Measurements from ENCODE around the gene EHF. TPM values are rescaled to one million over a fixed set of nuclear protein-coding genes. Genes with fewer than 3 reads are reported as not detected.

EHF gene
- total and polyA plus RNA-seq, 8 donors: 15.5 to 142 (median 44.4) TPM

- DNase-seq: no peak
- H3K4me1 ChIP-seq: peaks cover 23 to 37% (median 25%) of the 10 kb centered on the region in 4 donors
- TF ChIP-seq CTCF (IDR thresholded peaks at IDR 0.05): no peak
- no peak for TF ChIP-seq POLR2AphosphoS5 (IDR thresholded peaks at IDR 0.05)
- no peak for TF ChIP-seq POLR2A (IDR thresholded peaks at IDR 0.05)
- no peak for TF ChIP-seq EP300 (IDR thresholded peaks at IDR 0.05)
- no peaks in the 10 kb centered on the region for H3K27me3 ChIP-seq
- intact Hi-C loops (cut with DNase I; ENCODE audit: low total_unique reads): no loop called here
- WGBS, 5 donors: 88 to 98% (median 90%) methylated on average over 6 of the region's 6 CpGs
- H3K27ac ChIP-seq: no peak overlapping the region
- no peaks in the 10 kb centered on the region for H3K36me3 ChIP-seq
- H3K9me3 ChIP-seq: no peaks in the 10 kb centered on the region
- H3K4me3 ChIP-seq: no peak overlapping the region
These were observed 15.2 kb upstream of the EHF start for GRCh38 chr11:34605481-34606325.

- Histone ChIP-seq H3K27me3 (no peaks in the 10 kb centered on the region), H3K4me1 (peaks cover 15 to 29% (median 17%) of the 10 kb centered on the region in 4 donors), H3K9me3 (no peaks in the 10 kb centered on the region), H3K36me3 (no peaks in the 10 kb centered on the region), H3K4me3 (no peak overlapping the region), H3K27ac (no peak overlapping the region)
- WGBS, 5 donors: 42 to 63% (median 49%) methylated on average over 4 of the region's 4 CpGs
- no peak for TF ChIP-seq CTCF (IDR thresholded peaks at IDR 0.05)
- TF ChIP-seq POLR2AphosphoS5 (IDR thresholded peaks at IDR 0.05): no peak
- no peak for TF ChIP-seq EP300 (IDR thresholded peaks at IDR 0.05)
- no peak for TF ChIP-seq POLR2A (IDR thresholded peaks at IDR 0.05)
- intact Hi-C loops (cut with DNase I; ENCODE audit: low total_unique reads): no loop called here
- DNase-seq: no peak
These were observed 14.4 kb upstream of the EHF start for GRCh38 chr11:34606326-34607120.

GRCh38 chr11:34609187-34609751, 11.6 kb upstream of the EHF start:
- H3K9me3 ChIP-seq: no peaks in the 10 kb centered on the region
- H3K4me1 ChIP-seq: peaks cover 0 to 5% (median 2%) of the 10 kb centered on the region in 4 donors
- DNase-seq: no peak
- intact Hi-C loops (cut with DNase I; ENCODE audit: low total_unique reads): no loop called here
- no peaks in the 10 kb centered on the region for H3K27me3 ChIP-seq
- 82 to 89% (median 85%) methylated on average over 7 of the region's 7 CpGs for WGBS, 5 donors
- H3K27ac ChIP-seq: no peak overlapping the region
- no peaks in the 10 kb centered on the region for H3K36me3 ChIP-seq
- TF ChIP-seq EP300 (IDR thresholded peaks at IDR 0.05): no peak
- TF ChIP-seq POLR2AphosphoS5 (IDR thresholded peaks at IDR 0.05): no peak
- no peak for TF ChIP-seq CTCF (IDR thresholded peaks at IDR 0.05)
- TF ChIP-seq POLR2A (IDR thresholded peaks at IDR 0.05): no peak
- no peak overlapping the region for H3K4me3 ChIP-seq

GRCh38 chr11:34609850-34610249, 11.0 kb upstream of the EHF start:
- WGBS, 5 donors: 82 to 94% (median 87%) methylated on average over 7 of the region's 7 CpGs
- DNase-seq: no peak
- intact Hi-C loops (cut with DNase I; ENCODE audit: low total_unique reads): no loop called here

More at GRCh38 chr11:34609850-34610249, 11.0 kb upstream of the EHF start:
- no peak overlapping the region for H3K4me3 ChIP-seq
- no peaks in the 10 kb centered on the region for H3K36me3 ChIP-seq
- H3K27me3 ChIP-seq: no peaks in the 10 kb centered on the region
- no peaks in the 10 kb centered on the region for H3K9me3 ChIP-seq
- H3K27ac ChIP-seq: no peak overlapping the region
- peaks cover 0 to 11% (median 0%) of the 10 kb centered on the region in 4 donors for H3K4me1 ChIP-seq
- TF ChIP-seq EP300 (IDR thresholded peaks at IDR 0.05): no peak
- no peak for TF ChIP-seq CTCF (IDR thresholded peaks at IDR 0.05)
- TF ChIP-seq POLR2A (IDR thresholded peaks at IDR 0.05): no peak
- TF ChIP-seq POLR2AphosphoS5 (IDR thresholded peaks at IDR 0.05): no peak

All from stomach (tissue), 9 donors.